Brain microvascular endothelial cell (primary cell): ENCODE results near the gene AFG1L.

Source experiments
- DNase-seq: peaks from one replicate; pipeline ENCODE4 v3.0.0-alpha.2; 2020
- H3K27ac ChIP-seq: fragments of 250-450 bp; sonication (Bioruptor Pico); 2 replicates; pipeline ENCODE4 v1.5.1; 2020; ENCODE audit warnings: mild to moderate bottlenecking, moderate library complexity
- H3K27me3 ChIP-seq: fragments of 250-450 bp; sonication (Bioruptor Pico); replicated peaks from 2 replicates; pipeline ENCODE4 v1.5.1; 2020; ENCODE audit warnings: mild to moderate bottlenecking
- H3K36me3 ChIP-seq: fragments of 250-450 bp; sonication (Bioruptor Pico); replicated peaks from 2 replicates; pipeline ENCODE4 v1.5.1; 2020; ENCODE audit warnings: mild to moderate bottlenecking
- H3K4me3 ChIP-seq: 2 replicates; pipeline ENCODE4 v1.5.1; 2011; ENCODE audit warnings: low read depth, mild to moderate bottlenecking, control low read depth, low read length, moderate library complexity
- in situ Hi-C: cut with HindIII; loops from 2 replicates; pipeline ENCODE4 v1.10.0; 2017; ENCODE audit warnings: low sequenced_read_pairs, low pct_ligation_motif_present
- TF ChIP-seq, protein P1 (sequence below): IDR thresholded peaks from 2 replicates; pipeline ENCODE4 v1.5.1; 2011; ENCODE audit warnings: low read depth, mild to moderate bottlenecking, moderate library complexity, low read length, control low read depth, inconsistent platforms; ENCODE audit errors: missing control alignments

The AFG1L gene

DNA sequence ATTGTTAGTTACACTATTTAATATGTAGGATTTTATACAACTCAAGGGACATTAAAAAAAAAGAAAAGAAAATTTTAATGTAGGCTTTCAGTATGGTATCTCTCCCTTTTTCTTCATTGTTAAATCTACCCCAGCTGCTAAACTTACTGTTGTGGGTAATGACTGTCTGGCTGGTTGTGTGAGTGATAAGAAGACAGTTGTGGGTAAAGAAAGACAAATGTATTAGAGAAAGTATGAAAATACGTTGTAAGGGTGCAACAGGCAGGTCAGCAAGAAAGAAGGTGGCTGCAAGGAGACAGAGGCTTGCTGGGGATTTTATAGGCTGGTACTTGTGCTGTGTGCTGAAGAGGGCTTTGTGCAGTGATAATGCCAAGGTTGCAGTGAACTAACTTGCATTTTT lies 174.5 kb downstream of the AFG1L start:
- H3K27ac ChIP-seq = no peak overlapping the region
- H3K27me3 ChIP-seq = no peaks in the 10 kb centered on the region
- no peak for DNase-seq
- H3K4me3 ChIP-seq = no peak overlapping the region
- TF ChIP-seq, protein P1, sequence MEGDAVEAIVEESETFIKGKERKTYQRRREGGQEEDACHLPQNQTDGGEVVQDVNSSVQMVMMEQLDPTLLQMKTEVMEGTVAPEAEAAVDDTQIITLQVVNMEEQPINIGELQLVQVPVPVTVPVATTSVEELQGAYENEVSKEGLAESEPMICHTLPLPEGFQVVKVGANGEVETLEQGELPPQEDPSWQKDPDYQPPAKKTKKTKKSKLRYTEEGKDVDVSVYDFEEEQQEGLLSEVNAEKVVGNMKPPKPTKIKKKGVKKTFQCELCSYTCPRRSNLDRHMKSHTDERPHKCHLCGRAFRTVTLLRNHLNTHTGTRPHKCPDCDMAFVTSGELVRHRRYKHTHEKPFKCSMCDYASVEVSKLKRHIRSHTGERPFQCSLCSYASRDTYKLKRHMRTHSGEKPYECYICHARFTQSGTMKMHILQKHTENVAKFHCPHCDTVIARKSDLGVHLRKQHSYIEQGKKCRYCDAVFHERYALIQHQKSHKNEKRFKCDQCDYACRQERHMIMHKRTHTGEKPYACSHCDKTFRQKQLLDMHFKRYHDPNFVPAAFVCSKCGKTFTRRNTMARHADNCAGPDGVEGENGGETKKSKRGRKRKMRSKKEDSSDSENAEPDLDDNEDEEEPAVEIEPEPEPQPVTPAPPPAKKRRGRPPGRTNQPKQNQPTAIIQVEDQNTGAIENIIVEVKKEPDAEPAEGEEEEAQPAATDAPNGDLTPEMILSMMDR = no peak
- in situ Hi-C loops = no loop called here
- no peaks in the 10 kb centered on the region for H3K36me3 ChIP-seq

DNA sequence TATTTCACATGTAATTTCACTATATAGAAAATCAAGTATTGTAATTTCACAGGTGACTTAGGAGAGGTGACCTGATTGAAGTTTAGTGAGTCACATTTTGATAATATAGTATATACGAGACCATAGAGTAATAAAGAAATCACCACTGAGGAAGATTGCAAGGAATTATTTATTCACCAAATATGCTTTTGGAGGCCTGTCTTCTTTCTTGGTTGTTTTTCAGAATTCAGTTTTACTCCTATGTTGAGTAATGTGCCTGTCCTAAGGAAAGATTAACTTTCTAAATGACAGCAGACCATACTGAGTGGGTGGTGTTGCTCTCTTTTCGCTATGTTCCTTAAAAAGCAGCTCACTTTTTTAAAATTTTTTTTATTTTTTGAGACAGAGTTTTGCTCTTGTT lies 178.3 kb downstream of the AFG1L start:
- no peaks in the 10 kb centered on the region for H3K36me3 ChIP-seq
- H3K27me3 ChIP-seq = no peaks in the 10 kb centered on the region
- no peak overlapping the region for H3K27ac ChIP-seq
- no peak overlapping the region for H3K4me3 ChIP-seq
- DNase-seq = no peak
- TF ChIP-seq, protein P1 = no peak
- in situ Hi-C loops = no loop called here

DNA sequence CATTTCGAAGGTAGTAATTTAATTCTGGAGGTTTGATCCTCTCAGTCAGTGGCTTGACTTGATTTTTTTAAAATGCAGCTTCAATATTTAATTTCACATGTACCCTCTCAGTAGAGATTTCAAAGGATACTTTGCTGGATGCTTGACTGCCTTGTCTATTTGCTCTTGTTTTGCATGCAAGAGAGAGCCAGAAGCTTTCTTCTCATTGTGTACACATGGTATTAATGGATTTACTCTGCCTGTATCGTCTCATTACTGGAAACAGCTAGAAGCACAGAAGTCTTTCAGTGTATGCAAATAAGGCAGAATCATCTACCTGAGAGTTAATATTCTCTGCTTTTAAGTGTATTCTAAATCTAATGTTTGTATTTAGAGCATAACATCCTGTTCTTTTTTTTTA lies 181.5 kb downstream of the AFG1L start:
- in situ Hi-C loops = loop anchor here (25.0 kb wide), 1 partner anchor 364 kb away; no protein-coding TSS in a partner anchor
- Histone ChIP-seq H3K4me3 (no peak overlapping the region), H3K27ac (no peak overlapping the region), H3K27me3 (no peaks in the 10 kb centered on the region), H3K36me3 (no peaks in the 10 kb centered on the region)
- DNase-seq = no peak
- TF ChIP-seq, protein P1 = no peak

DNA sequence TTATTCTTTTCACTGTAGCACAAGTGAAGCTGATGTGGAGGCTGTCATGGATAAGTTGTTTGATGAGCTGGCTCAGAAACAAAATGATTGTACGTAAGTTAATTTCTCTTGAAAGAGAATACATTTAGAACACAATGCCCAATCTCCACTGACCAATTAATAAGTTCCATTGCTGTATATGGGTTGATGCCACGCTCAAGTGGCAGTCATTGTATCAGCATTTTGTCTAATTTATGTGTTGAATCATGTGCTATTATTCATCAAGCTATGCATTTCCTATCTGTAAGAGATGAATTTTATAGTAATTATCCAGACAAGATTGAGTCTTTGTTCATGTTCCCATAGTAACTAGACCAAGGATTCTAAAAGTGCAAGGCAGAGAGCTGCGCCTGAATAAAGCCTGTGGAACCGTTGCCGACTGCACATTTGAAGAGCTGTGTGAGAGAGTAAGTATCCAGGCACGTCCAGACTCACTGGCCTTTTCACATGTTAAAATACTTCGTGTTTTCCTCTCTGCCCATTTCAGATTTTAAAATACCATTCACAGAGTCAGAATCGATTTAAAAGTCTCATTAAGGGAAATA lies 182.1 kb downstream of the AFG1L start:
- in situ Hi-C loops = loop anchor here (25.0 kb wide), 1 partner anchor 365 kb away; no protein-coding TSS in a partner anchor
- Histone ChIP-seq H3K4me3 (no peak overlapping the region), H3K36me3 (no peaks in the 10 kb centered on the region), H3K27me3 (no peaks in the 10 kb centered on the region), H3K27ac (no peak overlapping the region)
- TF ChIP-seq, protein P1 = no peak
- no peak for DNase-seq

DNA sequence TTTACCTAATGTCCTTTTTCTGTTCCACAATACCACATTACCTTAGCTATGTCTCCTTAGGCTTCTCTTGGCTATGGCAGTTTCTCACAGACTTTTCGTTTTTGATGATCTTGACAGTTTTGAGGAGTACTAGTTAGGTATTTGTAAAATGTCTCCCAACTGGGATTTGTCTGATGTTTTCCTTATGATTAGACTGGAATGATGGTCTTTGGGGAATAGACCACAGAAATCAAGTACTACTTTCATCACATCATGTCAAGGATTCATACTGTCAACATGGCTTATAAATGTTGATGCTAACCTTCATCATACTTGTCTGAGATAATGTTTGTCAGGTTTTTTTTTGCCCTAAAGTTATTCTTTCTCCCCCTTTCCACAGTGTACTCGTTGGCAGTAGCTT lies 187.7 kb downstream of the AFG1L start:
- Histone ChIP-seq H3K27ac (no peak overlapping the region), H3K4me3 (no peak overlapping the region), H3K36me3 (no peaks in the 10 kb centered on the region), H3K27me3 (no peaks in the 10 kb centered on the region)
- in situ Hi-C loops = loop anchor here (25.0 kb wide), 1 partner anchor 370 kb away; no protein-coding TSS in a partner anchor
- no peak for DNase-seq
- TF ChIP-seq, protein P1 = no peak

DNA sequence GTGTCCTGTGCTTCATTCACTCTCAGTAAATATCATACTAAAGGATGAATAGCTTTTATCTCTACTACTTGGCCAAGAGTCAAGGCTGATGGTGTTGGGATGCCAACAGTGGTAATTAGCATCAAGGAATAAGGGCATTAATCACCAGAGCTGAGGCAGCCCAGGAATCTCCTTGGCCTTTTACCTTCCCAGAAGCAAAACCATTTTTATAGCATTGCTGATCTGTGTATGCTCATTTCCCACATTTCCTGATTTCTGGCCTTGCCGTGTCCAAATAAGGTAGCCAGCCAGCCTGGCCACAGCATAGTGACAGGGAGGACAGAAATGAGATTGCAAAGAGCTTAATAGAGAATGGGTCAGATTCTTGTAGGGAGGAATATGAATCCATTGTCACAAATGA lies 189.2 kb downstream of the AFG1L start:
- H3K27me3 ChIP-seq = no peaks in the 10 kb centered on the region
- H3K27ac ChIP-seq = no peak overlapping the region
- no peaks in the 10 kb centered on the region for H3K36me3 ChIP-seq
- TF ChIP-seq, protein P1 = no peak
- no peak for DNase-seq
- in situ Hi-C loops = loop anchor here (25.0 kb wide), 1 partner anchor 372 kb away; no protein-coding TSS in a partner anchor
- H3K4me3 ChIP-seq = no peak overlapping the region
